Right lung (tissue), 5 donors: ENCODE data around the gene PLSCR3. TPM values are rescaled to one million over a fixed set of nuclear protein-coding genes. Genes with fewer than 3 reads are reported as not detected.
A peak's percentile ranks its signal among the peaks of the same experiment; 100 is the strongest.

Source experiments
- DNase-seq, 2 donors: peaks; one replicate each; pipeline ENCODE4 v3.0.0-alpha.2; 2013
- polyA plus RNA-seq, 5 donors: library from polyadenylated mRNA; unstranded; fragments of 120-200 nt; gene quantifications; one replicate each; pipeline versions ENCODE4 v1.2.1 to v1.2.3, GENCODE V29; 2013; ENCODE audit warnings: inconsistent platforms in 1 of 5, low replicate concordance in 1 of 5; ENCODE audit not compliant: insufficient read length in 5 of 5, insufficient read depth in 1 of 5

The PLSCR3 gene
- polyA plus RNA-seq, 5 donors, result 39.3 to 74.6 (median 57.6) TPM

GRCh38 chr17:7352910-7353635, 41.3 kb downstream of the PLSCR3 start:
- DNase-seq, result no peak

- DNase-seq, result no peak
These were observed 41.8 kb downstream of the PLSCR3 start for GRCh38 chr17:7352503-7352889.

GRCh38 chr17:7351665-7352502, 42.4 kb downstream of the PLSCR3 start, which contains the start of gene KCTD11:
TSS of gene KCTD11 (plus strand) at chr17:7352162.
- peak; percentile 86 to 90 for DNase-seq

GRCh38 chr17:7348478-7349242, 45.7 kb downstream of the PLSCR3 start:
- DNase-seq, result no peak

GRCh38 chr17:7347630-7348477, 46.5 kb downstream of the PLSCR3 start:
- DNase-seq, result no peak

- no peak for DNase-seq
These were observed 47.3 kb downstream of the PLSCR3 start for GRCh38 chr17:7346761-7347614.

- no peak for DNase-seq
These were observed 51.1 kb downstream of the PLSCR3 start for GRCh38 chr17:7343250-7343649.

GRCh38 chr17:7341842-7342241, 52.5 kb downstream of the PLSCR3 start:
- no peak for DNase-seq

GRCh38 chr17:7340179-7340578, 54.1 kb downstream of the PLSCR3 start:
- DNase-seq, result no peak

Other genes starting within 250 kb of the PLSCR3 start
- gene ASGR1, start 215.2 kb downstream of the PLSCR3 start, polyA plus RNA-seq, result 10 to 100 TPM in 3 of 5 donors, 1 to 10 TPM in 2; 7.2 to 11.9 (median 10.4) TPM
- gene DLG4, start 174.7 kb downstream of the PLSCR3 start, polyA plus RNA-seq, result 10 to 100 TPM; 33.6 to 62.3 (median 45.4) TPM
- 100 to 1,000 TPM; 289 to 380 (median 360) TPM for gene ACADVL, start 174.6 kb downstream of the PLSCR3 start, polyA plus RNA-seq
- 10 to 100 TPM; 42.5 to 62.9 (median 56.0) TPM for gene DVL2, start 160.0 kb downstream of the PLSCR3 start, polyA plus RNA-seq
- gene PHF23, start 155.1 kb downstream of the PLSCR3 start, polyA plus RNA-seq, result 10 to 100 TPM; 32.7 to 58.8 (median 46.7) TPM
- 100 to 1,000 TPM; 375 to 529 (median 415) TPM for gene GABARAP, start 152.1 kb downstream of the PLSCR3 start, polyA plus RNA-seq
- gene CTDNEP1, start 142.8 kb downstream of the PLSCR3 start, polyA plus RNA-seq, result 100 to 1,000 TPM; 128 to 156 (median 146) TPM
- gene ELP5, start 142.3 kb downstream of the PLSCR3 start, polyA plus RNA-seq, result 10 to 100 TPM; 36.6 to 49.7 (median 40.6) TPM
- 10 to 100 TPM; 22.3 to 35.1 (median 33.6) TPM for gene CLDN7, start 132.0 kb downstream of the PLSCR3 start, polyA plus RNA-seq
- gene SLC2A4, start 112.8 kb downstream of the PLSCR3 start, polyA plus RNA-seq, result 1 to 10 TPM in 4 of 5 donors, under 1 TPM in 1; 0.80 to 2.7 (median 1.2) TPM
- 1 to 10 TPM; 1.2 to 2.4 (median 1.4) TPM for gene YBX2, start 99.9 kb downstream of the PLSCR3 start, polyA plus RNA-seq
- gene EIF5A, start 86.9 kb downstream of the PLSCR3 start, polyA plus RNA-seq, result 100 to 1,000 TPM; 224 to 373 (median 229) TPM
- 10 to 100 TPM; 65.7 to 91.2 (median 81.3) TPM for gene GPS2, start 79.2 kb downstream of the PLSCR3 start, polyA plus RNA-seq
- 10 to 100 TPM; 19.7 to 31.2 (median 28.1) TPM for gene NEURL4, start 65.2 kb downstream of the PLSCR3 start, polyA plus RNA-seq
- 1 to 10 TPM; 5.5 to 9.9 (median 7.5) TPM for gene ACAP1, start 58.0 kb downstream of the PLSCR3 start, polyA plus RNA-seq
- gene KCTD11, start 42.4 kb downstream of the PLSCR3 start, polyA plus RNA-seq, result 10 to 100 TPM in 3 of 5 donors, 1 to 10 TPM in 2; 9.6 to 13.9 (median 10.3) TPM
- gene TMEM95, start 39.4 kb downstream of the PLSCR3 start, polyA plus RNA-seq, result not detected
- 1 to 10 TPM; 5.1 to 6.8 (median 6.7) TPM for gene TNK1, start 13.4 kb downstream of the PLSCR3 start, polyA plus RNA-seq
- 10 to 100 TPM; 67.5 to 86.1 (median 74.5) TPM for gene TMEM256, start 9.6 kb upstream of the PLSCR3 start, polyA plus RNA-seq
- gene NLGN2, start 13.3 kb upstream of the PLSCR3 start, polyA plus RNA-seq, result 10 to 100 TPM; 22.6 to 36.3 (median 31.7) TPM
- not detected for gene SPEM1, start 25.8 kb upstream of the PLSCR3 start, polyA plus RNA-seq
- gene SPEM2, start 31.1 kb upstream of the PLSCR3 start, polyA plus RNA-seq, result not detected
- not detected for gene SPEM3, start 34.3 kb upstream of the PLSCR3 start, polyA plus RNA-seq
- gene TMEM102, start 40.9 kb upstream of the PLSCR3 start, polyA plus RNA-seq, result 1 to 10 TPM; 2.1 to 3.2 (median 2.4) TPM
- 1 to 10 TPM; 1.4 to 2.5 (median 1.9) TPM for gene FGF11, start 45.0 kb upstream of the PLSCR3 start, polyA plus RNA-seq
- gene CHRNB1, start 50.5 kb upstream of the PLSCR3 start, polyA plus RNA-seq, result 10 to 100 TPM in 3 of 5 donors, 1 to 10 TPM in 2; 9.0 to 14.8 (median 10.5) TPM
- gene ZBTB4, start 85.1 kb upstream of the PLSCR3 start, polyA plus RNA-seq, result 10 to 100 TPM; 36.6 to 52.9 (median 43.8) TPM
- gene SLC35G6, start 86.9 kb upstream of the PLSCR3 start, polyA plus RNA-seq, result under 1 TPM; 0.15 to 0.40 (median 0.35) TPM
- gene POLR2A, start 89.8 kb upstream of the PLSCR3 start, polyA plus RNA-seq, result 100 to 1,000 TPM in 1 of 5 donors, 10 to 100 TPM in 4; 79.6 to 127 (median 89.6) TPM
- 10 to 100 TPM; 20.1 to 40.5 (median 31.3) TPM for gene TNFSF12, start 154.5 kb upstream of the PLSCR3 start, polyA plus RNA-seq
- gene TNFSF13, start 164.2 kb upstream of the PLSCR3 start, polyA plus RNA-seq, result 10 to 100 TPM; 16.2 to 23.2 (median 17.2) TPM
- 10 to 100 TPM; 61.1 to 72.4 (median 70.5) TPM for gene SENP3, start 167.4 kb upstream of the PLSCR3 start, polyA plus RNA-seq
- gene CD68, start 185.1 kb upstream of the PLSCR3 start, polyA plus RNA-seq, result 10 to 100 TPM; 30.7 to 40.7 (median 32.3) TPM
- 10 to 100 TPM; 83.2 to 98.1 (median 93.5) TPM for gene MPDU1, start 189.3 kb upstream of the PLSCR3 start, polyA plus RNA-seq
- 1 to 10 TPM; 1.4 to 2.5 (median 1.8) TPM for gene SOX15, start 195.6 kb upstream of the PLSCR3 start, polyA plus RNA-seq
- gene FXR2, start 220.4 kb upstream of the PLSCR3 start, polyA plus RNA-seq, result 10 to 100 TPM; 33.0 to 43.8 (median 38.6) TPM
- 10 to 100 TPM; 70.6 to 93.8 (median 86.2) TPM for gene SAT2, start 233.3 kb upstream of the PLSCR3 start, polyA plus RNA-seq
- 1 to 10 TPM; 1.1 to 2.0 (median 1.2) TPM for gene SHBG, start 235.6 kb upstream of the PLSCR3 start, polyA plus RNA-seq